ENCODE measurements around the gene PFKFB4. TPM values are rescaled to one million over a fixed set of nuclear protein-coding genes. Genes with fewer than 3 reads are reported as not detected.
A peak's percentile ranks its signal among the peaks of the same experiment; 100 is the strongest.

PFKFB4 gene
- total RNA-seq, 1 donor: 12.3 TPM

GRCh38 chr3:48504051-48504946 lies 52.3 kb downstream of the PFKFB4 start, which contains the start of gene SHISA5:
Gene SHISA5 (minus strand): TSS chr3:48504174. CDS start chr3:48504094, 80 bp downstream.
- Histone ChIP-seq H2AFZ (ENCODE audit: low read length) (peak within 1 kb of the TSS; percentile 78), H3K27me3 (ENCODE audit: insufficient read depth, low read length) (no peaks in the 10 kb centered on the region), H3K4me2 (ENCODE audit: insufficient read depth, low read length) (peak within 1 kb of the TSS; percentile 94), H3K4me3 (ENCODE audit: insufficient read depth, low read length) (peak within 1 kb of the TSS; percentile 88), H4K20me1 (ENCODE audit: insufficient read depth, low read length) (peaks cover 11% of the 10 kb centered on the region), H3K9me3 (ENCODE audit: low read depth, low read length) (no peaks in the 10 kb centered on the region), H3K4me1 (ENCODE audit: insufficient read depth, low read length) (peaks cover 25% of the 10 kb centered on the region), H3K79me2 (ENCODE audit: insufficient read depth, low read length) (peaks cover 23% of the 10 kb centered on the region), H3K36me3 (ENCODE audit: insufficient read depth, low read length) (peaks cover 9% of the 10 kb centered on the region), H3K27ac (ENCODE audit: low read depth, low read length) (peak within 1 kb of the TSS; percentile 53)
- no peak for TF ChIP-seq CTCF (IDR thresholded peaks at IDR 0.05; ENCODE audit: extremely low read depth, low read depth, low read length)
- peak; percentile 92 for DNase-seq (ENCODE audit: insufficient read length, low spot score, missing footprints)

- peak; percentile 95 for DNase-seq (ENCODE audit: insufficient read length, low spot score, missing footprints)
- Histone ChIP-seq H3K27ac (ENCODE audit: low read depth, low read length) (peak overlapping the region; percentile 53), H4K20me1 (ENCODE audit: insufficient read depth, low read length) (peaks cover 11% of the 10 kb centered on the region), H3K79me2 (ENCODE audit: insufficient read depth, low read length) (peaks cover 23% of the 10 kb centered on the region), H3K4me2 (ENCODE audit: insufficient read depth, low read length) (peak overlapping the region; percentile 94), H2AFZ (ENCODE audit: low read length) (peak overlapping the region; percentile 78), H3K4me3 (ENCODE audit: insufficient read depth, low read length) (peak overlapping the region; percentile 88), H3K4me1 (ENCODE audit: insufficient read depth, low read length) (peaks cover 25% of the 10 kb centered on the region), H3K36me3 (ENCODE audit: insufficient read depth, low read length) (peaks cover 9% of the 10 kb centered on the region), H3K9me3 (ENCODE audit: low read depth, low read length) (no peaks in the 10 kb centered on the region), H3K27me3 (ENCODE audit: insufficient read depth, low read length) (no peaks in the 10 kb centered on the region)
- TF ChIP-seq CTCF (IDR thresholded peaks at IDR 0.05; ENCODE audit: extremely low read depth, low read depth, low read length): no peak
Measured at GRCh38 chr3:48503401-48504050, 53.1 kb downstream of the PFKFB4 start.

- peak overlapping the region; percentile 94 for H3K4me2 ChIP-seq (ENCODE audit: insufficient read depth, low read length)
- peak overlapping the region; percentile 53 for H3K27ac ChIP-seq (ENCODE audit: low read depth, low read length)
- no peak overlapping the region for H2AFZ ChIP-seq (ENCODE audit: low read length)
- peaks cover 11% of the 10 kb centered on the region for H4K20me1 ChIP-seq (ENCODE audit: insufficient read depth, low read length)
- TF ChIP-seq CTCF (IDR thresholded peaks at IDR 0.05; ENCODE audit: extremely low read depth, low read depth, low read length): no peak
- peaks cover 23% of the 10 kb centered on the region for H3K79me2 ChIP-seq (ENCODE audit: insufficient read depth, low read length)
- peak; percentile 47 for DNase-seq (ENCODE audit: insufficient read length, low spot score, missing footprints)
- no peaks in the 10 kb centered on the region for H3K27me3 ChIP-seq (ENCODE audit: insufficient read depth, low read length)
- peak overlapping the region; percentile 88 for H3K4me3 ChIP-seq (ENCODE audit: insufficient read depth, low read length)
- H3K9me3 ChIP-seq (ENCODE audit: low read depth, low read length): no peaks in the 10 kb centered on the region
- H3K36me3 ChIP-seq (ENCODE audit: insufficient read depth, low read length): peaks cover 9% of the 10 kb centered on the region
- peaks cover 22% of the 10 kb centered on the region for H3K4me1 ChIP-seq (ENCODE audit: insufficient read depth, low read length)
Measured at GRCh38 chr3:48502728-48503168, 53.9 kb downstream of the PFKFB4 start.

GRCh38 chr3:48502121-48502520 lies 54.5 kb downstream of the PFKFB4 start:
- no peak overlapping the region for H3K27ac ChIP-seq (ENCODE audit: low read depth, low read length)
- no peak for TF ChIP-seq CTCF (IDR thresholded peaks at IDR 0.05; ENCODE audit: extremely low read depth, low read depth, low read length)
- H4K20me1 ChIP-seq (ENCODE audit: insufficient read depth, low read length): peaks cover 11% of the 10 kb centered on the region
- peaks cover 9% of the 10 kb centered on the region for H3K36me3 ChIP-seq (ENCODE audit: insufficient read depth, low read length)
- H3K4me3 ChIP-seq (ENCODE audit: insufficient read depth, low read length): no peak overlapping the region
- H3K4me2 ChIP-seq (ENCODE audit: insufficient read depth, low read length): no peak overlapping the region
- DNase-seq (ENCODE audit: insufficient read length, low spot score, missing footprints): peak; percentile 42
- H2AFZ ChIP-seq (ENCODE audit: low read length): no peak overlapping the region
- no peaks in the 10 kb centered on the region for H3K27me3 ChIP-seq (ENCODE audit: insufficient read depth, low read length)
- no peaks in the 10 kb centered on the region for H3K9me3 ChIP-seq (ENCODE audit: low read depth, low read length)
- H3K4me1 ChIP-seq (ENCODE audit: insufficient read depth, low read length): peaks cover 15% of the 10 kb centered on the region
- peaks cover 23% of the 10 kb centered on the region for H3K79me2 ChIP-seq (ENCODE audit: insufficient read depth, low read length)
